Effector CD8-positive, alpha-beta T cell (primary cell): Measurements from ENCODE around the gene MRPS34.

ENCODE experiments used
- DNase-seq: peaks from one replicate; lab custom pipeline; 2025; lab: John Stamatoyannopoulos, UW

Gene MRPS34

GRCh38 chr16:1770328-1771187 lies 2.4 kb downstream of the MRPS34 start:
- DNase-seq = peak; percentile 10

GRCh38 chr16:1769402-1770300 lies 3.3 kb downstream of the MRPS34 start:
- no peak for DNase-seq

GRCh38 chr16:1768767-1769401 lies 4.0 kb downstream of the MRPS34 start:
- DNase-seq = no peak

GRCh38 chr16:1768061-1768766 lies 4.7 kb downstream of the MRPS34 start:
- no peak for DNase-seq

GRCh38 chr16:1767116-1767994 lies 5.6 kb downstream of the MRPS34 start:
- no peak for DNase-seq

GRCh38 chr16:1766701-1767100 lies 6.2 kb downstream of the MRPS34 start:
- no peak for DNase-seq

GRCh38 chr16:1766231-1766630 lies 6.7 kb downstream of the MRPS34 start:
- no peak for DNase-seq

- DNase-seq = no peak
Measured at GRCh38 chr16:1765826-1766225, 7.1 kb downstream of the MRPS34 start.

- DNase-seq = no peak
Measured at GRCh38 chr16:1764971-1765370, 8.0 kb downstream of the MRPS34 start.

- no peak for DNase-seq
Measured at GRCh38 chr16:1763521-1764511, 9.1 kb downstream of the MRPS34 start.

- DNase-seq = no peak
Measured at GRCh38 chr16:1762879-1763520, 9.9 kb downstream of the MRPS34 start.

GRCh38 chr16:1762196-1762878 lies 10.6 kb downstream of the MRPS34 start:
- no peak for DNase-seq

GRCh38 chr16:1761751-1762150 lies 11.2 kb downstream of the MRPS34 start:
- no peak for DNase-seq

GRCh38 chr16:1760911-1761310 lies 12.0 kb downstream of the MRPS34 start:
- no peak for DNase-seq

- no peak for DNase-seq
Measured at GRCh38 chr16:1759511-1759910, 13.4 kb downstream of the MRPS34 start.

GRCh38 chr16:1758923-1759322 lies 14.0 kb downstream of the MRPS34 start:
- DNase-seq = no peak

- no peak for DNase-seq
Measured at GRCh38 chr16:1757714-1758461, 15.0 kb downstream of the MRPS34 start.

- no peak for DNase-seq
Measured at GRCh38 chr16:1754204-1754603, 18.7 kb downstream of the MRPS34 start.
